C4-2B (cell line): ENCODE results near the gene ARID2.

ENCODE experiments used
- ZFX ChIP-seq: fragments of 450-650 bp; IDR thresholded peaks from 2 replicates; pipeline ENCODE4 v1.6.1; 2017
- TF ChIP-seq, protein P1 (sequence below): fragments of 450-650 bp; conservative IDR thresholded peaks from 2 replicates; pipeline ENCODE4 v1.5.1; 2017; ENCODE audit warnings: mild to moderate bottlenecking

GRCh38 chr12:45928309-45928708 lies 198.8 kb downstream of the ARID2 start:
- TF ChIP-seq, protein P1, sequence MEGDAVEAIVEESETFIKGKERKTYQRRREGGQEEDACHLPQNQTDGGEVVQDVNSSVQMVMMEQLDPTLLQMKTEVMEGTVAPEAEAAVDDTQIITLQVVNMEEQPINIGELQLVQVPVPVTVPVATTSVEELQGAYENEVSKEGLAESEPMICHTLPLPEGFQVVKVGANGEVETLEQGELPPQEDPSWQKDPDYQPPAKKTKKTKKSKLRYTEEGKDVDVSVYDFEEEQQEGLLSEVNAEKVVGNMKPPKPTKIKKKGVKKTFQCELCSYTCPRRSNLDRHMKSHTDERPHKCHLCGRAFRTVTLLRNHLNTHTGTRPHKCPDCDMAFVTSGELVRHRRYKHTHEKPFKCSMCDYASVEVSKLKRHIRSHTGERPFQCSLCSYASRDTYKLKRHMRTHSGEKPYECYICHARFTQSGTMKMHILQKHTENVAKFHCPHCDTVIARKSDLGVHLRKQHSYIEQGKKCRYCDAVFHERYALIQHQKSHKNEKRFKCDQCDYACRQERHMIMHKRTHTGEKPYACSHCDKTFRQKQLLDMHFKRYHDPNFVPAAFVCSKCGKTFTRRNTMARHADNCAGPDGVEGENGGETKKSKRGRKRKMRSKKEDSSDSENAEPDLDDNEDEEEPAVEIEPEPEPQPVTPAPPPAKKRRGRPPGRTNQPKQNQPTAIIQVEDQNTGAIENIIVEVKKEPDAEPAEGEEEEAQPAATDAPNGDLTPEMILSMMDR = no peak
- no peak for TF ChIP-seq ZFX
